ENCODE data around the gene GRID2. TPM values are rescaled to one million over a fixed set of nuclear protein-coding genes. Genes with fewer than 3 reads are reported as not detected.
"Not testable (repeated sequence)": the region's sequence is repeated elsewhere in the genome, so short reads cannot be mapped to it uniquely, and the experiment has no call there.

Gene GRID2
- total and polyA plus RNA-seq, 2 of the 13 experiments (the other 11 are each of a cell fraction or from before 2014, with no cell fraction given), result not detected

DNA sequence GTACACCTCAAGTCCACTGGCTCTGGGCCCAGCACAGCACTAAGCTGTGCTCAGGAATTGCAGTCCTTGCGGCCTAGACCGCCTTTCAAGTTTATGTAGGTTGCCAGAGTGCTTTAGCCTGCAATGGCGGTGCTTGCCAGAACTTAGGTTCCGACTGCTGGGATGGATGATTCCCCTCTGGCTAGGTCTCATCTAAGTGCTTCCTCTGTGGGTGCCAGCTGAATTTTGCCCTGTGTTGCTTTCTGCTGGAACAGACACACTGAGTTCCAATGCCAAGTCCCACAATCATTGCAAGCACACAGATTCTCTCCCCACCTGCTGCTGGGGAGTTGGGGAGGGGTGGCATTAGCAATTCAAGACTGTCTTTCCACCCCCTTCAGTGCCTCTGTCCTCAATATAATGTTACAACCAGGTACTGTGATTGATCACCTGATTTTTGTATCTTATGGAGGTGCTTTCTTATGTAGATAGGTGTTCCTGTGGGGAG, 129.5 kb downstream of the GRID2 start (continued):
- no peak for TF ChIP-seq MAFF (IDR thresholded peaks at IDR 0.05; ENCODE audit: low read depth, low read length)
- TF ChIP-seq TAF1 (CRISPR knock-in tag; IDR thresholded peaks at IDR 0.05), result no peak
- TF ChIP-seq, protein P1, sequence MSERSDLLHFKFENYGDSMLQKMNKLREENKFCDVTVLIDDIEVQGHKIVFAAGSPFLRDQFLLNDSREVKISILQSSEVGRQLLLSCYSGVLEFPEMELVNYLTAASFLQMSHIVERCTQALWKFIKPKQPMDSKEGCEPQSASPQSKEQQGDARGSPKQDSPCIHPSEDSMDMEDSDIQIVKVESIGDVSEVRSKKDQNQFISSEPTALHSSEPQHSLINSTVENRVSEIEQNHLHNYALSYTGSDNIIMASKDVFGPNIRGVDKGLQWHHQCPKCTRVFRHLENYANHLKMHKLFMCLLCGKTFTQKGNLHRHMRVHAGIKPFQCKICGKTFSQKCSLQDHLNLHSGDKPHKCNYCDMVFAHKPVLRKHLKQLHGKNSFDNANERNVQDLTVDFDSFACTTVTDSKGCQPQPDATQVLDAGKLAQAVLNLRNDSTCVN (CRISPR knock-in tag; IDR thresholded peaks at IDR 0.05; ENCODE audit: borderline replicate concordance), result no peak
- TF ChIP-seq SP1 (IDR thresholded peaks at IDR 0.05), result no peak
- TF ChIP-seq SP1 (CRISPR knock-in tag; IDR thresholded peaks at IDR 0.05), result no peak
- TF ChIP-seq ZNF20 (CRISPR knock-in tag; IDR thresholded peaks at IDR 0.05), result no peak
- TF ChIP-seq ZNF121 (CRISPR knock-in tag; IDR thresholded peaks at IDR 0.05), result no peak
- TF ChIP-seq, protein P2, sequence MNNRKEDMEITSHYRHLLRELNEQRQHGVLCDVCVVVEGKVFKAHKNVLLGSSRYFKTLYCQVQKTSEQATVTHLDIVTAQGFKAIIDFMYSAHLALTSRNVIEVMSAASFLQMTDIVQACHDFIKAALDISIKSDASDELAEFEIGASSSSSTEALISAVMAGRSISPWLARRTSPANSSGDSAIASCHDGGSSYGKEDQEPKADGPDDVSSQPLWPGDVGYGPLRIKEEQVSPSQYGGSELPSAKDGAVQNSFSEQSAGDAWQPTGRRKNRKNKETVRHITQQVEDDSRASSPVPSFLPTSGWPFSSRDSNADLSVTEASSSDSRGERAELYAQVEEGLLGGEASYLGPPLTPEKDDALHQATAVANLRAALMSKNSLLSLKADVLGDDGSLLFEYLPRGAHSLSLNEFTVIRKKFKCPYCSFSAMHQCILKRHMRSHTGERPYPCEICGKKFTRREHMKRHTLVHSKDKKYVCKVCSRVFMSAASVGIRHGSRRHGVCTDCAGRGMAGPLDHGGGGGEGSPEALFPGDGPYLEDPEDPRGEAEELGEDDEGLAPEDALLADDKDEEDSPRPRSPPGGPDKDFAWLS (CRISPR knock-in tag; IDR thresholded peaks at IDR 0.05; ENCODE audit: borderline replicate concordance), result no peak
- TF ChIP-seq NR2F1 (CRISPR knock-in tag; IDR thresholded peaks at IDR 0.05), result no peak

DNA sequence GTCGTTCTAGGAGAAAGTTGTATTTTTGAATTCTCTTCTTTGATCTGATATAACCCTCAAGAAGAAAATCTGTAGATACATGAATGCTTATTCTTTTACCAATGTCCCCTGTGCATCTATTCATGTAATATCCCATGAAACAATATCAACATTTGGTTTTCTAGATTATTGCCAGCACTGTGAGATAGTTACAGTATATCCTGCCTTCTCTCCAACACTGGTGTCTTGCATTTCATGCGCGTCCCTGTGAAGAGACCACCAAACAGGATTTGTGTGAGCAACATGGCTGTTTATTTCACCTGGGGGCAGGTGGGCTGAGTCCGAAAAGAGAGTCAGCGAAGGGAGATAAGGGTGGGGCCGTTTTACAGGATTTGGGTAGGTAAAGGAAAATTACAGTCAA, 135.0 kb downstream of the GRID2 start:
- FAIRE-seq; POLR2A ChIA-PET; DNase-seq (ENCODE audit: low spot score): not testable (repeated sequence)

DNA sequence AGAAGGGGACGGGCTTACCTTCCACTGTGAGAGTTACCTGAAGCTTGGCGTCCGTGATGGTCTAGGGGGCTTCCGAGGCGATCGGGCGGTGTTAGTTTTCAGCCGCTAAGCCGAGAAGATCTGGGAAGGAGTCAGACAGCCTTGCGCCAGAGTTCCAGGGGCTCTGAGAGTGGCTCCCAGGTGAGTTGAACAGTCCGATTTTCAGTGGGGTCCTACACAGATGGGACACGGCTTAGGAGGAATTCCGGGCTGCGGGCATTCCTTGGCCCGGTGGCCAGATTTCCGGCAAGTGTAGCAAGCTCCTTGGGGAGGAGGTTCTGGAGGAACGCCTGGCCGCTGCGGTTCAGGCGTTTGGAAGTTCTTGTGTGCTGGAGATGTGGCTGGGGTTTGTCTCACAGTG, 138.4 kb downstream of the GRID2 start:
- POLR2A ChIA-PET; in situ Hi-C loops (cut with HindIII; ENCODE audit: extremely low pct_ligation_motif_present, low pct_unique_long_range_greater_than_20kb): not testable (repeated sequence)

More for the DNA sequence above, 135.0 kb downstream of the GRID2 start:
- intact Hi-C loops (cut with micrococcal nuclease; ENCODE audit: unreplicated experiment); H3K27me3 ChIP-seq (ENCODE audit: control insufficient read depth in 1 of 2, insufficient read depth in 2 of 2, low read length in 2 of 2); H3K4me3 ChIP-seq (replicated peaks in 1 of 3; ENCODE audit: insufficient read depth in 1 of 3, low read depth in 2 of 3, low read length in 3 of 3); BruUV-seq (replicated peaks); H3K27ac ChIP-seq (ENCODE audit: extremely low read length, insufficient read depth, low read length); H3K4me2 ChIP-seq (ENCODE audit: low read depth, low read length); H3K79me2 ChIP-seq (ENCODE audit: insufficient read depth, low read length); H2AFZ ChIP-seq (ENCODE audit: low read length); ATAC-seq; H3K9ac ChIP-seq (ENCODE audit: insufficient read depth, low read depth, low read length); in situ Hi-C loops (cut with HindIII; ENCODE audit: extremely low pct_ligation_motif_present, low pct_unique_long_range_greater_than_20kb); H3K9me3 ChIP-seq (ENCODE audit: low read length); H3K36me3 ChIP-seq (replicated peaks in 1 of 2; ENCODE audit: control insufficient read depth in 1 of 2, insufficient read depth in 2 of 2, low read length in 2 of 2); H4K20me1 ChIP-seq (ENCODE audit: insufficient read depth, low read length); CTCF ChIA-PET (ENCODE audit: low intra/inter-chr PET ratio, low total read pairs); H3K4me1 ChIP-seq (ENCODE audit: insufficient read depth, low read length): not testable (repeated sequence)
- 33% methylated on average over 6 of the region's 6 CpGs for WGBS (ENCODE audit: low lambda C conversion rate)

More for the DNA sequence above, 138.4 kb downstream of the GRID2 start:
- BruUV-seq (replicated peaks); H3K79me2 ChIP-seq (ENCODE audit: insufficient read depth, low read length); H4K20me1 ChIP-seq (ENCODE audit: insufficient read depth, low read length); H3K4me3 ChIP-seq (replicated peaks in 1 of 3; ENCODE audit: insufficient read depth in 1 of 3, low read depth in 2 of 3, low read length in 3 of 3); H2AFZ ChIP-seq (ENCODE audit: low read length); H3K36me3 ChIP-seq (replicated peaks in 1 of 2; ENCODE audit: control insufficient read depth in 1 of 2, insufficient read depth in 2 of 2, low read length in 2 of 2); intact Hi-C loops (cut with micrococcal nuclease; ENCODE audit: unreplicated experiment); H3K27ac ChIP-seq (ENCODE audit: extremely low read length, insufficient read depth, low read length); H3K4me1 ChIP-seq (ENCODE audit: insufficient read depth, low read length); ATAC-seq; H3K9me3 ChIP-seq (ENCODE audit: low read length); H3K27me3 ChIP-seq (ENCODE audit: control insufficient read depth in 1 of 2, insufficient read depth in 2 of 2, low read length in 2 of 2); CTCF ChIA-PET (ENCODE audit: low intra/inter-chr PET ratio, low total read pairs); FAIRE-seq; DNase-seq (ENCODE audit: low spot score); H3K9ac ChIP-seq (ENCODE audit: insufficient read depth, low read depth, low read length); H3K4me2 ChIP-seq (ENCODE audit: low read depth, low read length): not testable (repeated sequence)
- WGBS (ENCODE audit: low lambda C conversion rate), result 65% methylated on average over 10 of the region's 20 CpGs

Data from HepG2 (cell line).